ENCODE results near the gene COG6.

Gene COG6

GRCh38 chr13:39685652-39686051 lies 30.2 kb downstream of the COG6 start:
- DNase-seq (ENCODE audit: low read depth) = no peak
- H3K4me3 ChIP-seq (ENCODE audit: control insufficient read depth, low read depth, low read length) = no peak overlapping the region
- no peak for TF ChIP-seq CTCF (conservative IDR thresholded peaks at IDR 0.05; ENCODE audit: control insufficient read depth, insufficient read depth, low read depth, low read length)

- H3K4me3 ChIP-seq (ENCODE audit: control insufficient read depth, low read depth, low read length) = no peak overlapping the region
- DNase-seq (ENCODE audit: low read depth) = no peak
- no peak for TF ChIP-seq CTCF (conservative IDR thresholded peaks at IDR 0.05; ENCODE audit: control insufficient read depth, insufficient read depth, low read depth, low read length)
Measured at GRCh38 chr13:39688278-39688677, 32.8 kb downstream of the COG6 start.

GRCh38 chr13:39688699-39689405 lies 33.4 kb downstream of the COG6 start:
- no peak for TF ChIP-seq CTCF (conservative IDR thresholded peaks at IDR 0.05; ENCODE audit: control insufficient read depth, insufficient read depth, low read depth, low read length)
- no peak overlapping the region for H3K4me3 ChIP-seq (ENCODE audit: control insufficient read depth, low read depth, low read length)
- peak; percentile 15 for DNase-seq (ENCODE audit: low read depth)

- TF ChIP-seq CTCF (conservative IDR thresholded peaks at IDR 0.05; ENCODE audit: control insufficient read depth, insufficient read depth, low read depth, low read length) = no peak
- no peak overlapping the region for H3K4me3 ChIP-seq (ENCODE audit: control insufficient read depth, low read depth, low read length)
- DNase-seq (ENCODE audit: low read depth) = peak; percentile 30
Measured at GRCh38 chr13:39692660-39693438, 37.4 kb downstream of the COG6 start.

GRCh38 chr13:39699274-39699673 lies 43.8 kb downstream of the COG6 start:
- no peak overlapping the region for H3K4me3 ChIP-seq (ENCODE audit: control insufficient read depth, low read depth, low read length)
- TF ChIP-seq CTCF (conservative IDR thresholded peaks at IDR 0.05; ENCODE audit: control insufficient read depth, insufficient read depth, low read depth, low read length) = no peak
- no peak for DNase-seq (ENCODE audit: low read depth)

- no peak for DNase-seq (ENCODE audit: low read depth)
- no peak overlapping the region for H3K4me3 ChIP-seq (ENCODE audit: control insufficient read depth, low read depth, low read length)
- TF ChIP-seq CTCF (conservative IDR thresholded peaks at IDR 0.05; ENCODE audit: control insufficient read depth, insufficient read depth, low read depth, low read length) = no peak
Measured at GRCh38 chr13:39712626-39713025, 57.2 kb downstream of the COG6 start.
